GM19239 (cell line): ENCODE results near the gene PLXNA4.

Experiments used
- DNase-seq: peaks from one replicate; pipeline ENCODE4 v3.0.0; 2011; ENCODE audit warnings: low spot score; ENCODE audit not compliant: insufficient read length
- FAIRE-seq: peaks from 2 replicates; lab custom pipeline; 2011; peaks lifted over from hg19 to GRCh38; lab: Jason Lieb, UNC

The PLXNA4 gene

GRCh38 chr7:132485136-132485535, 91.1 kb downstream of the PLXNA4 start:
- no peak for DNase-seq
- no peak for FAIRE-seq

- FAIRE-seq = no peak
- DNase-seq = no peak
These were observed 93.4 kb downstream of the PLXNA4 start for GRCh38 chr7:132482866-132483265.

- no peak for FAIRE-seq
These were observed 95.7 kb downstream of the PLXNA4 start for GRCh38 chr7:132480534-132480933.

GRCh38 chr7:132476541-132476940, 99.7 kb downstream of the PLXNA4 start:
- no peak for DNase-seq
- no peak for FAIRE-seq

More at GRCh38 chr7:132480534-132480933, 95.7 kb downstream of the PLXNA4 start:
- no peak for DNase-seq

GRCh38 chr7:132475669-132476116, 100.6 kb downstream of the PLXNA4 start:
- no peak for DNase-seq

GRCh38 chr7:132475037-132475668, 101.1 kb downstream of the PLXNA4 start:
- FAIRE-seq = no peak
- DNase-seq = no peak

More at GRCh38 chr7:132475669-132476116, 100.6 kb downstream of the PLXNA4 start:
- no peak for FAIRE-seq

- FAIRE-seq = no peak
- DNase-seq = no peak
These were observed 103.7 kb downstream of the PLXNA4 start for GRCh38 chr7:132472463-132473120.

- DNase-seq (no peak), FAIRE-seq (no peak)
These were observed 104.8 kb downstream of the PLXNA4 start for GRCh38 chr7:132471515-132471914.

- DNase-seq = no peak
- FAIRE-seq = no peak
These were observed 106.6 kb downstream of the PLXNA4 start for GRCh38 chr7:132469681-132470080.

GRCh38 chr7:132469264-132469663, 107.0 kb downstream of the PLXNA4 start:
- DNase-seq (no peak), FAIRE-seq (no peak)

- DNase-seq (no peak), FAIRE-seq (no peak)
These were observed 109.9 kb downstream of the PLXNA4 start for GRCh38 chr7:132466367-132466766.

GRCh38 chr7:132465516-132465915, 110.8 kb downstream of the PLXNA4 start:
- DNase-seq (no peak), FAIRE-seq (no peak)

- FAIRE-seq (no peak), DNase-seq (no peak)
These were observed 111.5 kb downstream of the PLXNA4 start for GRCh38 chr7:132464740-132465139.

- FAIRE-seq (no peak), DNase-seq (no peak)
These were observed 112.3 kb downstream of the PLXNA4 start for GRCh38 chr7:132463922-132464321.

- FAIRE-seq (no peak), DNase-seq (no peak)
These were observed 113.8 kb downstream of the PLXNA4 start for GRCh38 chr7:132462478-132462877.

- DNase-seq (no peak), FAIRE-seq (no peak)
These were observed 115.2 kb downstream of the PLXNA4 start for GRCh38 chr7:132461032-132461592.

- no peak for FAIRE-seq
These were observed 117.5 kb downstream of the PLXNA4 start for GRCh38 chr7:132458729-132459128.

GRCh38 chr7:132457658-132458057, 118.6 kb downstream of the PLXNA4 start:
- DNase-seq (no peak), FAIRE-seq (no peak)

More at GRCh38 chr7:132458729-132459128, 117.5 kb downstream of the PLXNA4 start:
- no peak for DNase-seq

GRCh38 chr7:132456418-132456817, 119.9 kb downstream of the PLXNA4 start:
- no peak for FAIRE-seq
- no peak for DNase-seq

- DNase-seq (no peak), FAIRE-seq (no peak)
These were observed 120.9 kb downstream of the PLXNA4 start for GRCh38 chr7:132455378-132455777.

- DNase-seq (no peak), FAIRE-seq (no peak)
These were observed 122.4 kb downstream of the PLXNA4 start for GRCh38 chr7:132453826-132454225.
